Right ventricle myocardium superior (tissue), 1 donor: ENCODE results near the gene OR13D1. TPM values are rescaled to one million over a fixed set of nuclear protein-coding genes. Genes with fewer than 3 reads are reported as not detected.
"Not testable (repeated sequence)": the region's sequence is repeated elsewhere in the genome, so short reads cannot be mapped to it uniquely, and the experiment has no call there.

Source experiments
- ATAC-seq: fragments of 200-7000 bp; cut with Tn5 transposase; one replicate; pipeline ENCODE4 v1.9.1; 2020; ENCODE audit warnings: mild to moderate bottlenecking; ENCODE audit not compliant: poor library complexity
- DNase-seq: peaks from one replicate; pipeline ENCODE4 v3.0.0-alpha.2; 2020
- intact Hi-C: fragments of 100-400 bp; cut with DNase I; formaldehyde crosslinking; loops from one replicate; pipeline ENCODE4 v1.11.2; 2022
- long read RNA-seq: library from polyadenylated mRNA; unstranded; transcript quantifications from one replicate; pipeline ENCODE4 v2.0.0, GENCODE V29; 2021
- total RNA-seq: library from RNA; stranded (reverse); fragmentation: NEBNext Ultra II Directional; extraction: Animal tissue kit (Norgen Biotek cat#: 25700); gene quantifications from one replicate; pipeline ENCODE4 v1.2.1, GENCODE V29; 2021
- donor health status: DM: no; HTN: yes; CAD: no; lungs with severe emphysema.

The OR13D1 gene
- total RNA-seq: not detected
- long read RNA-seq: 0 reads

DNA sequence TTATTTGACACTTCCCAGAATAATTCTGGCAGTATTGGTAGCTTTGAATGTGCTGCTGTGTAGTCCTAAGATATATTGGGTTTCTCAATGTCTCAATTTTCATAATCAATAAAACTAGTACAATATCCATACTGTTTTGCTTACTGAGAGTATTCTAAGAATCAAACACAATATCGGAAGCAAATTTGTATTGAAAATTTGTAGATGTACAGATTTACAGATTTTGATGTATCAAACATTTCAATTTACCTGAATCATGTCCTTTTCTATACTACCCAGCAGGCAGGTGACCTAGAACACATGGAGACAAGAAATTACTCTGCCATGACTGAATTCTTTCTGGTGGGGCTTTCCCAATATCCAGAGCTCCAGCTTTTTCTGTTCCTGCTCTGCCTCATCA, at the start of gene OR13D1:
OR13D1 (plus strand) TSS at position 301 of the 400 bp plus-strand sequence; CDS start at position 301, 0 bp downstream.
- no peak for DNase-seq
- no peak for ATAC-seq
- intact Hi-C loops: no loop called here

DNA sequence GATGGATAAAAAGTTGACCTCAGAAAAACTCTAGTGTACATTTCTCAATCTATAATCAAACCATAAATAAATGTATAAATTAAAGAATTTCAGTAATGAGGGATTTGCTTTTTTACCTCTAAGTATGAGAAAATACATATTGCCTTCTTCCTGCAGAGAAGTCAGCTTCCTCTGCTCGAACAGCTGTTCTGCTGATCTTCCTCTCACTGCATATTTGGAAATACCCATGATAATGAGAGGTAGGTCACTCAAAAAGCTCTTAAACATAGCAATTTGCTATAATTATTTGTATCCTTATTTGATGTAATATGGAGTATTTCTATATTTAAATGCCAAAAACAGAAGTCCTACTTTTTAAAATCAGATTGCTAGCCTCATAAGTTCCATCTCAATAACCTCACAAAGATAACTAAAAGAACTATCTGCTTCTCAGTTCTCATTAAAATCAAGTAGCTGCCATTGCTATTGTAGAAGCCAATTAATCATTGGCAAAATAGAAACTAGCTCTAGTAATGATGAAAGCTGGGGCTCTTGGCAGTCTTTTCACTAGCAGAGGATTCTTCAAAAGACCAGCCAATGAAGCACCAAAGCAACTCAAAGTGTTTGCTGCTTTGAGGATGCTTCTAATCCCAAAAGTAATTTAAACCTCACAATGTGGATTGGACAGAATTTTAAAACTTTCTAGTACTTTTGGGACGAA, 35.7 kb upstream of the OR13D1 start:
- intact Hi-C loops: no loop called here
- DNase-seq (no peak), ATAC-seq (no peak)

DNA sequence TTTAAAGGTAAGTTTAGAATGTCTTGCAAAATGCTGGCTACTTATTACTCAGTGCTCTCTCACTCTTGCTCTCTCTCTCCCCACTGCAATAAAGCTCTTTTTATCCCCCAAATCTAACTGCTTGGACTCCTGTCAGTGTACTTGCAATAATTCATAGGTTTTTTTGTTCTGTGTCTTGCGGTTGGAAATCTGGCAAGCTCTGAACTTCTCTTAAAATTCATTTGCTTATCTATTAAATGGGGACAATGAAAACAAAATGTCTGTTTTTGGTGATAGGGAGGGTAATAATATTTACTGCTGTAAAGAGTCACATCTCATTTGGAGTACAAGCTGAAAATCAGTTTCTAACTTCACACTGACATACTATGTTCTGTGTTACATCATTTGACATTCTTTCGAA, 18.7 kb upstream of the OR13D1 start:
- intact Hi-C loops: no loop called here
- no peak for DNase-seq
- ATAC-seq: no peak

DNA sequence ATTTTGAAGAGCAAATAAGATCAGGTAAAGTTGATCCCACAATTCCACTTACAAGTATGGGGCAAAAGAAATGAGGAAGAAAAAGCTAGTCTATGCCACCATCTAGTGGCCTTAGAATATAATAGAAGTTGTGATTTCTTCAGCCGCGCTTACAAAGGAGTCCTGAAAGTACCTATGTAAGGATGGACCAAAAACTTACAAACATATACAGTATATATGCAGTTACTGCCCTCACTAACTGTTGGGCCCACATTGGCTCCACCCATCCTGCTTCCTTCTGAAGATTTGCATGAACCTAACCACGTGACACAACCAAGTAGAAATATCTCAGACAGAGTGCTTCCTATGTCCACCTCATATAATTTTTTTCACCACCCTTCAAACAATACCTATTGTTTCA, 11.7 kb upstream of the OR13D1 start:
- DNase-seq (no peak), ATAC-seq (peak; percentile 41)
- intact Hi-C loops: no loop called here

GRCh38 chr9:104686081-104686480, 8.2 kb upstream of the OR13D1 start:
- ATAC-seq: no peak
- DNase-seq: no peak
- intact Hi-C loops: no loop called here

GRCh38 chr9:104700306-104700705, 6.0 kb downstream of the OR13D1 start:
- intact Hi-C loops: no loop called here
- DNase-seq (no peak), ATAC-seq (no peak)

DNA sequence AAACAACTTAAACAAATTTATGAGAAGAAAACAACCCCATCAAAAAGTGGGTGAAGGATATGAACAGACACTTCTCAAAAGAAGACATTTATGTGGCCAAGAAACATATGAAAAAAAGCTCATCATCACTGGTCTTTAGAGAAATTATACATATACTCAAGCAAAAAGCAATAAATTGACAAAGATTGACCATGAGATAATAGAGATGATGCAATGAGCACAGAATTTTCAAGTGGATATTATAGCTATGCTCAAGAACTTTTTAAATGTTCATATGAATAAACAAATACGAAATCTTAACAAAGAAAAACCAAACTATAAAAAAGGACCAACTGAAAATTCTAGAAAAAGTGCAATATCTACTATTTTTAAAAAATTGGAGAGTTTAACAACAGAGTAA, 14.4 kb downstream of the OR13D1 start:
- ATAC-seq, intact Hi-C loops, DNase-seq: not testable (repeated sequence)

- no peak for ATAC-seq
- intact Hi-C loops: no loop called here
- DNase-seq: no peak
These were observed 17.3 kb downstream of the OR13D1 start for GRCh38 chr9:104711604-104712003.

DNA sequence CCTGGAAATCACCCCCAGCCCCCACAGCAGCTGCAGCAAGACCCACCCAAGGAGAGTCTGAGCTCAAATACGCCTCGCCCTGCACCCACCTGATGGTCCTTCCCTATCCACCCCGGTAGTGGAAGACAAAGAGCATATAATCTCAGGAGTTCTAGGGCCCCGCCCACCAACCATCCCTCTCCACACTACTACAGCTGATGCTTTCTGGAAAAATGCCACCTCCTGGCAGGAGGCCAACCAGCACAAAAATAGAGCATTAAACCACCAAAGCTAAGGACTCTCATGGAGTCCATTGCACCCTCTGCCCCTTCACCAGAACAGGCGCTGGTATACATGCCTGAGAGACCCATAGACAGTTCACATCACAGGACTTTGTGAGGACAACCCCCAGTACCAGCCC, 30.7 kb downstream of the OR13D1 start:
- ATAC-seq (no peak), DNase-seq (no peak)
- intact Hi-C loops: no loop called here

- intact Hi-C loops: no loop called here
- no peak for ATAC-seq
- no peak for DNase-seq
These were observed 44.1 kb downstream of the OR13D1 start for GRCh38 chr9:104738452-104738851.

DNA sequence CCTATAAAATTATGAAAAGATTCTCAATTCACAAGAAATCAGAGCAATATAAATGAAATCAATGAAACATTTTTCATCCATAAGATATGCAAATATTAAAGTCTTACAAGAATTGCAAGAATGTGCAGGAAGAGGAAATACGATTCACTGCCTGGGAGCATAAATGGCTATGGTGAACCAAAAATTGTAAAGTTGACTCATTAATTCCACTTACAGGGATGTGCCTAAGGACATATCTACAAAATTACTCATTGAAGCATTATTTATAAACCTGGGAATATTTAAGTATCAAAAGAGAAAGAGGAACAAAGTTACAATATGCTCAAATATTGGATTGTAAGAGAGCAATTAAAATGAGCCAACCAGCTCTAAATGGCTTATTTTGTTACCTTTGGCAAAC, 46.3 kb downstream of the OR13D1 start:
- intact Hi-C loops: no loop called here
- ATAC-seq (no peak), DNase-seq (no peak)

- no peak for ATAC-seq
- intact Hi-C loops: no loop called here
These were observed 49.2 kb downstream of the OR13D1 start for GRCh38 chr9:104743376-104743985.

More at GRCh38 chr9:104743376-104743985, 49.2 kb downstream of the OR13D1 start:
- no peak for DNase-seq

Other genes with a start within 250 kb of the OR13D1 start
- not detected for gene OR13F1, start 190.3 kb upstream of the OR13D1 start, total RNA-seq
- not detected for gene OR13C4, start 167.3 kb upstream of the OR13D1 start, total RNA-seq
- gene OR13C3, start 157.7 kb upstream of the OR13D1 start, total RNA-seq: not detected
- not detected for gene OR13C8, start 125.3 kb upstream of the OR13D1 start, total RNA-seq
- not detected for gene OR13C5, start 95.1 kb upstream of the OR13D1 start, total RNA-seq
- gene OR13C2, start 88.9 kb upstream of the OR13D1 start, total RNA-seq: not detected
- not detected for gene OR13C9, start 76.3 kb upstream of the OR13D1 start, total RNA-seq
- gene NIPSNAP3A, start 53.2 kb downstream of the OR13D1 start, total RNA-seq: 18.7 TPM
- gene NIPSNAP3B, start 69.6 kb downstream of the OR13D1 start, total RNA-seq: 29.9 TPM
- gene ABCA1, start 233.6 kb downstream of the OR13D1 start, total RNA-seq: 12.1 TPM